H1 (cell line): ENCODE measurements around the gene TAP2. TPM values are rescaled to one million over a fixed set of nuclear protein-coding genes. Genes with fewer than 3 reads are reported as not detected.

Source experiments
- CTCF ChIA-PET: fragments of 300-600 bp; sonication (Branson Sonifier 250); formaldehyde crosslinking; loops from one replicate; lab custom pipeline; 2021; ENCODE audit not compliant: partially characterized antibody; lab: Charles Lee
- POLR2A ChIA-PET: fragments of 300-600 bp; sonication (Branson Sonifier 250); formaldehyde crosslinking; loops from one replicate; lab custom pipeline; 2021; ENCODE audit warnings: inconsistent platforms; ENCODE audit not compliant: partially characterized antibody; lab: Charles Lee
- DNase-seq, 2 experiments: peaks; one replicate each; pipeline versions ENCODE4 v3.0.0 to v3.0.0-alpha.2; 2010 to 2022; ENCODE audit warnings: low spot score in 2 of 2, low read depth in 1 of 2, mixed read lengths in 1 of 2
- FAIRE-seq: peaks from 2 replicates; lab custom pipeline; 2011; peaks lifted over from hg19 to GRCh38; lab: Jason Lieb, UNC
- H2AFZ ChIP-seq: 2 replicates; pipeline ENCODE4 v1.8.1; 2012; ENCODE audit warnings: low read length, inconsistent platforms
- H2AK5ac ChIP-seq: 2 replicates; pipeline ENCODE4 v1.6.1; 2013; ENCODE audit warnings: low read depth, low read length
- H2BK120ac ChIP-seq: replicated peaks from 2 replicates; pipeline ENCODE3; 2013; ENCODE audit warnings: low read depth, low read length, inconsistent platforms
- H2BK12ac ChIP-seq: 2 replicates; pipeline ENCODE4 v1.6.1; 2013; ENCODE audit warnings: low read depth, low read length
- H2BK15ac ChIP-seq: 2 replicates; pipeline ENCODE4 v1.6.1; 2013; ENCODE audit warnings: low read length
- H2BK20ac ChIP-seq: 2 replicates; pipeline ENCODE4 v1.6.1; 2013; ENCODE audit warnings: low read length
- H2BK5ac ChIP-seq: 2 replicates; pipeline ENCODE4 v1.6.1; 2013; ENCODE audit warnings: low read depth, low read length
- H3K14ac ChIP-seq: 2 replicates; pipeline ENCODE4 v1.6.1; 2013; ENCODE audit warnings: inconsistent platforms; ENCODE audit not compliant: insufficient read length
- H3K18ac ChIP-seq: 2 replicates; pipeline ENCODE4 v1.6.1; 2013; ENCODE audit warnings: low read length; ENCODE audit errors: extremely low read depth
- H3K23ac ChIP-seq: 2 replicates; pipeline ENCODE4 v1.6.1; 2013; ENCODE audit warnings: inconsistent platforms; ENCODE audit not compliant: insufficient read length
- H3K23me2 ChIP-seq: 2 replicates; pipeline ENCODE4 v1.6.1; 2013; ENCODE audit warnings: low read depth, low read length
- H3K27ac ChIP-seq: 2 replicates; pipeline ENCODE4 v1.6.1; 2011; ENCODE audit warnings: low read depth, low read length, inconsistent platforms
- H3K27me3 ChIP-seq, 4 experiments: replicated peaks in 1 of 4; 1 replicate in 1 of 4; 2 replicates in 3 of 4; pipeline versions ENCODE4 v1.6.1 to v1.8.1; 2011 to 2013; ENCODE audit warnings: low read length in 3 of 4, mild to moderate bottlenecking in 3 of 4, inconsistent platforms in 2 of 4, mixed read lengths in 2 of 4, moderate library complexity in 1 of 4; ENCODE audit not compliant: control insufficient read depth in 3 of 4, insufficient read depth in 3 of 4; ENCODE audit errors: extremely low read depth in 1 of 4
- H3K36me3 ChIP-seq, 4 experiments: 2 replicates each; pipeline versions ENCODE4 v1.6.1 to v1.8.1; 2011 to 2013; ENCODE audit warnings: mild to moderate bottlenecking in 4 of 4, low read length in 3 of 4, moderate library complexity in 2 of 4, control low read depth in 1 of 4, inconsistent platforms in 1 of 4; ENCODE audit not compliant: insufficient read depth in 4 of 4, control insufficient read depth in 2 of 4
- H3K4ac ChIP-seq: replicated peaks from 2 replicates; pipeline ENCODE3; 2013; ENCODE audit warnings: low read length, low read depth, mixed read lengths, inconsistent platforms; ENCODE audit not compliant: insufficient read length
- H3K4me1 ChIP-seq, 4 experiments: replicated peaks in 1 of 4; 1 replicate in 1 of 4; 2 replicates in 3 of 4; pipeline versions ENCODE4 v1.6.1 to v1.8.1; 2011 to 2013; ENCODE audit warnings: low read length in 3 of 4, inconsistent platforms in 2 of 4, mixed read lengths in 1 of 4; ENCODE audit not compliant: insufficient read depth in 4 of 4, control insufficient read depth in 3 of 4
- H3K4me2 ChIP-seq, 2 experiments: 2 replicates each; pipeline versions ENCODE4 v1.6.1 to v1.8.1; 2011 to 2013; ENCODE audit warnings: low read depth in 2 of 2, low read length in 2 of 2, control low read depth in 1 of 2, inconsistent platforms in 1 of 2, mild to moderate bottlenecking in 1 of 2; ENCODE audit not compliant: insufficient read depth in 1 of 2
- H3K4me3 ChIP-seq, 4 experiments: fragments of 200-600, 300-600 bp in 1 of 4; sonication (generic), shearing (Covaris generic), sonication (Bioruptor Twin) in 1 of 4; 2 replicates each; pipeline versions ENCODE4 v1.5.1 to v1.8.1; 2011 to 2016; ENCODE audit warnings: low read length in 4 of 4, low read depth in 3 of 4, control low read depth in 2 of 4, inconsistent platforms in 2 of 4, mild to moderate bottlenecking in 2 of 4, mixed read lengths in 1 of 4, moderate library complexity in 1 of 4; ENCODE audit not compliant: insufficient read depth in 2 of 4; ENCODE audit errors: extremely low read depth in 1 of 4
- H3K56ac ChIP-seq: replicated peaks from 2 replicates; pipeline ENCODE3; 2013; ENCODE audit warnings: low read depth, mild to moderate bottlenecking, mixed read lengths, low read length, inconsistent platforms; ENCODE audit not compliant: insufficient read length
- H3K79me1 ChIP-seq: 2 replicates; pipeline ENCODE4 v1.6.1; 2013; ENCODE audit warnings: low read depth, low read length, control low read depth
- H3K79me2 ChIP-seq, 2 experiments: 2 replicates each; pipeline versions ENCODE4 v1.6.1 to v1.8.1; 2012 to 2013; ENCODE audit warnings: low read length in 2 of 2, mild to moderate bottlenecking in 2 of 2, inconsistent platforms in 1 of 2; ENCODE audit not compliant: insufficient read depth in 2 of 2, control insufficient read depth in 1 of 2
- H3K9ac ChIP-seq, 4 experiments: replicated peaks in 1 of 4; 1 replicate in 1 of 4; 2 replicates in 3 of 4; pipeline versions ENCODE4 v1.6.1 to v1.8.1; 2011 to 2013; ENCODE audit warnings: low read depth in 3 of 4, low read length in 3 of 4, control low read depth in 2 of 4, mild to moderate bottlenecking in 2 of 4, moderate library complexity in 2 of 4, inconsistent platforms in 1 of 4; ENCODE audit errors: extremely low read depth in 1 of 4
- H3K9me3 ChIP-seq, 2 experiments: 2 replicates each; pipeline versions ENCODE4 v1.6.1 to v1.8.1; 2012 to 2013; ENCODE audit warnings: mild to moderate bottlenecking in 2 of 2, moderate library complexity in 2 of 2, control low read depth in 1 of 2, inconsistent platforms in 1 of 2, low read depth in 1 of 2, low read length in 1 of 2, mixed read lengths in 1 of 2; ENCODE audit not compliant: insufficient read depth in 2 of 2
- H4K20me1 ChIP-seq, 2 experiments: replicated peaks in 1 of 2; 2 replicates each; pipeline versions ENCODE3 to v1.8.1; 2011 to 2013; ENCODE audit warnings: inconsistent platforms in 2 of 2, low read length in 2 of 2, mild to moderate bottlenecking in 1 of 2; ENCODE audit not compliant: insufficient read depth in 2 of 2, control insufficient read depth in 1 of 2
- H4K5ac ChIP-seq: 2 replicates; pipeline ENCODE4 v1.6.1; 2013; ENCODE audit warnings: low read length, low read depth, mixed read lengths, inconsistent platforms; ENCODE audit not compliant: insufficient read length
- H4K8ac ChIP-seq: 2 replicates; pipeline ENCODE4 v1.8.0; 2013; ENCODE audit warnings: mild to moderate bottlenecking, moderate library complexity, low read length, inconsistent platforms; ENCODE audit not compliant: insufficient read depth; ENCODE audit errors: extremely low read depth
- H4K91ac ChIP-seq: replicated peaks from 2 replicates; pipeline ENCODE3; 2013; ENCODE audit warnings: low read length, mixed read lengths, inconsistent platforms; ENCODE audit not compliant: insufficient read length
- ASH2L ChIP-seq: fragments of 200-600, 300-600 bp; sonication (generic); IDR thresholded peaks from one replicate; pipeline ENCODE4 v1.7.1; 2017; ENCODE audit warnings: low read length
- CBX8 ChIP-seq: fragments of 300-800, 300-1000 bp; sonication (generic); IDR thresholded peaks from 2 replicates; pipeline ENCODE4 v1.7.1; 2016; ENCODE audit warnings: low read depth, low read length, borderline replicate concordance
- EZH2 ChIP-seq: fragments of 200-600 bp; sonication (generic); IDR thresholded peaks from 2 replicates; pipeline ENCODE4 v1.7.1; 2012; ENCODE audit warnings: low read depth, mild to moderate bottlenecking, moderate library complexity, low read length, inconsistent platforms; ENCODE audit not compliant: severe bottlenecking
- JUND ChIP-seq: IDR thresholded peaks from 2 replicates; pipeline ENCODE4 v1.6.1; 2011; ENCODE audit warnings: mild to moderate bottlenecking, improper control_type of control experiment, low read length
- NRF1 ChIP-seq: IDR thresholded peaks from 2 replicates; pipeline ENCODE4 v1.6.1; 2011; ENCODE audit warnings: mild to moderate bottlenecking, low read depth, low read length, improper control_type of control experiment
- POLR2A ChIP-seq, 2 experiments: IDR thresholded peaks; 1 replicate in 1 of 2; 2 replicates in 1 of 2; pipeline ENCODE4 v1.6.1; 2011; ENCODE audit warnings: low read depth in 2 of 2, low read length in 2 of 2, mild to moderate bottlenecking in 2 of 2; ENCODE audit errors: control extremely low read depth in 1 of 2
- RAD21 ChIP-seq, 2 experiments: IDR thresholded peaks in 1 of 2; conservative IDR thresholded peaks in 1 of 2; 2 replicates each; pipeline ENCODE4 v1.6.1; 2011; ENCODE audit warnings: low read depth in 2 of 2, low read length in 2 of 2, improper control_type of control experiment in 1 of 2, inconsistent platforms in 1 of 2, mild to moderate bottlenecking in 1 of 2, moderate library complexity in 1 of 2
- SIN3A ChIP-seq, 2 experiments: IDR thresholded peaks in 1 of 2; conservative IDR thresholded peaks in 1 of 2; 2 replicates each; pipeline ENCODE4 v1.6.1; 2011 to 2012; ENCODE audit warnings: low read length in 2 of 2, improper control_type of control experiment in 1 of 2, low read depth in 1 of 2, mild to moderate bottlenecking in 1 of 2
- TAF1 ChIP-seq: IDR thresholded peaks from 2 replicates; pipeline ENCODE4 v1.6.1; 2011; ENCODE audit warnings: mild to moderate bottlenecking, low read depth, low read length
- TBP ChIP-seq: IDR thresholded peaks from 2 replicates; pipeline ENCODE4 v1.6.1; 2011; ENCODE audit warnings: low read depth, low read length, improper control_type of control experiment
- ZNF274 ChIP-seq: IDR thresholded peaks from 2 replicates; pipeline ENCODE4 v1.7.0; 2012; ENCODE audit warnings: low read length, borderline replicate concordance; ENCODE audit errors: extremely low read depth
- WGBS, 2 experiments: shearing (Covaris generic) in 1 of 2; methylation state at CpG; one replicate each; pipeline versions ENCODE4 v1.1.6 to v1.1.7; 2013 to 2015; ENCODE audit warnings: low lambda C conversion rate in 2 of 2, mixed read lengths in 2 of 2, inconsistent platforms in 1 of 2, low coverage in 1 of 2, missing lambda C conversion rate in 1 of 2; ENCODE audit not compliant: insufficient replicate concordance in 2 of 2, insufficient coverage in 1 of 2, insufficient read length in 1 of 2; ENCODE audit errors: extremely low coverage in 1 of 2, missing lambda C conversion rate in 1 of 2; 5-methylcytosine and 5-hydroxymethylcytosine counted together
- polyA plus RNA-seq, 7 experiments: library from polyadenylated mRNA; depleted of rRNA in 3 of 7; stranded (reverse) in 5 of 7; unstranded in 2 of 7; fragments of >200 nt in 5 of 7; fragments of 200-250 nt in 2 of 7; gene quantifications; 1 replicate in 5 of 7; 2 replicates in 1 of 7; 4 replicates in 1 of 7; pipeline versions ENCODE4 v1.2.1 to v1.2.3, GENCODE V29; 2011 to 2013; ENCODE audit warnings: missing spikeins in 2 of 7, mixed read lengths in 2 of 7
- total RNA-seq: library from RNA; stranded (reverse); fragmentation: NEBNext Ultra II Directional; extraction: Animal tissue kit (Norgen Biotek cat#: 25700); gene quantifications from 2 replicates; pipeline ENCODE4 v1.2.1, GENCODE V29; 2021

The TAP2 gene
- total and polyA plus RNA-seq, 2 of the 8 experiments (the other 6 are each of a cell fraction or from before 2014, with no cell fraction given) = 11.3 to 27.2 TPM

GRCh38 chr6:32843331-32843978 lies 4.9 kb upstream of the TAP2 start:
- peak overlapping the region; percentile 48 to 63 (median 54) for H3K9ac ChIP-seq
- H2AK5ac ChIP-seq = no peak overlapping the region
- H3K4me3 ChIP-seq = peak overlapping the region; percentile 59 to 93 (median 88)
- H4K5ac ChIP-seq = no peak overlapping the region
- H3K9me3 ChIP-seq = no peaks in the 10 kb centered on the region
- peaks cover 0 to 3% (median 0%) of the 10 kb centered on the region in 4 experiments; a peak in 2 of 7 replicates for H3K4me1 ChIP-seq
- H3K4ac ChIP-seq = no peak overlapping the region
- ChIA-PET POLR2A (interaction anchor here (1.3 to 3.0 kb wide), 2 partner anchors 25 to 129 kb away, joined by 5 to 25 read pairs; no protein-coding TSS in a partner anchor), CTCF (interaction anchor here (1.1 to 11.2 kb wide), 4 partner anchors 15 to 110 kb away, joined by 4 to 402 read pairs (median 11); partner anchors contain the start of genes HLA-DMA, PSMB9 and TAP1)
- H2BK12ac ChIP-seq = no peak overlapping the region
- H2BK5ac ChIP-seq = 0 out of 2 replicates have a peak overlapping the region, but pooled peaks have one; percentile 26
- peaks cover 0 to 2% of the 10 kb centered on the region in 2 experiments for H4K20me1 ChIP-seq
- no peak overlapping the region for H2BK20ac ChIP-seq
- H3K4me2 ChIP-seq = peak overlapping the region; percentile 92 to 93
- peak overlapping the region; percentile 89 for H2AFZ ChIP-seq
- peaks cover 0 to 11% (median 10%) of the 10 kb centered on the region in 4 experiments; a peak in 4 of 7 replicates for H3K27me3 ChIP-seq
- FAIRE-seq (no peak), DNase-seq (peak in 1 of 2 experiments; percentile 72)
- H2BK120ac ChIP-seq = no peak overlapping the region
- H2BK15ac ChIP-seq = no peak overlapping the region
- H3K23me2 ChIP-seq = peaks cover 13% of the 10 kb centered on the region
- H3K79me2 ChIP-seq = no peaks in the 10 kb centered on the region
- H3K56ac ChIP-seq = no peak overlapping the region
- no peak overlapping the region for H3K27ac ChIP-seq
- H3K14ac ChIP-seq = no peak overlapping the region
- H4K91ac ChIP-seq = no peak overlapping the region
- no peak overlapping the region for H3K23ac ChIP-seq
- WGBS, 2 experiments = 10% methylated on average over 20 of the region's 28 CpGs; no CpG with 5 or more reads in 1 of the 2 experiments
- no peaks in the 10 kb centered on the region for H3K79me1 ChIP-seq
- H3K36me3 ChIP-seq = peaks cover 0 to 5% (median 0%) of the 10 kb centered on the region in 4 experiments; a peak in 5 of 8 replicates
- H4K8ac ChIP-seq = peak overlapping the region; percentile 15; the same call in 1 of the 2 replicates
- peak overlapping the region; percentile 84; the same call in 1 of the 2 replicates for H3K18ac ChIP-seq
- TF ChIP-seq CBX8 (no peak), POLR2A (IDR thresholded peaks at IDR 0.05; ENCODE audit: control extremely low read depth in 1 of 2, low read depth in 2 of 2, low read length in 2 of 2) (no peak), EZH2 (no peak), TAF1 (peak; percentile 3; the same call in 1 of the 2 replicates), NRF1 (no peak), SIN3A (conservative IDR thresholded peaks at IDR 0.05 in 1 of 2, IDR thresholded peaks at IDR 0.05 in 1 of 2; ENCODE audit: low read depth in 1 of 2, low read length in 2 of 2) (peak in 1 of 2 experiments; percentile 31; a peak in 1 of 4 replicates), ZNF274 (no peak), JUND (no peak), ASH2L (peak; percentile 85), TBP (0 out of 2 replicates have a peak, but pooled peaks have one; percentile 27), RAD21 (IDR thresholded peaks at IDR 0.05 in 1 of 2, conservative IDR thresholded peaks at IDR 0.05 in 1 of 2; ENCODE audit: low read depth in 2 of 2, low read length in 2 of 2) (no peak)
